Common myeloid progenitor, CD34-positive (primary cell): ENCODE measurements around the gene MYBPH.

ENCODE experiments used
- CTCF ChIA-PET: fragments of 350-600 bp; sonication (Branson Sonifier 250); formaldehyde crosslinking; loops from one replicate; lab custom pipeline; 2021; ENCODE audit warnings: antibody characterized with exemption; lab: Charles Lee
- POLR2A ChIA-PET: fragments of 350-600 bp; sonication (Branson Sonifier 250); formaldehyde crosslinking; loops from one replicate; lab custom pipeline; 2021; ENCODE audit warnings: antibody characterized with exemption; lab: Charles Lee
- DNase-seq, 3 donors: peaks; one replicate each; pipeline versions ENCODE4 v3.0.0 to v3.0.0-alpha.2; 2013
- H3K27ac ChIP-seq, 2 experiments: 1 replicate in 1 of 2; 2 replicates in 1 of 2; pipeline ENCODE4 v1.7.0; 2013; ENCODE audit warnings: inconsistent platforms in 2 of 2, low read length in 2 of 2, mild to moderate bottlenecking in 2 of 2, low read depth in 1 of 2, moderate library complexity in 1 of 2; ENCODE audit not compliant: severe bottlenecking in 2 of 2, insufficient read depth in 1 of 2, poor library complexity in 1 of 2
- H3K27me3 ChIP-seq, 5 experiments: replicated peaks in 2 of 5; 1 replicate in 3 of 5; 2 replicates in 2 of 5; pipeline versions ENCODE4 v1.6.1 to v1.7.0; 2013; ENCODE audit warnings: low read length in 4 of 5, mild to moderate bottlenecking in 2 of 5, moderate library complexity in 2 of 5, inconsistent platforms in 1 of 5; ENCODE audit not compliant: insufficient read depth in 5 of 5, control insufficient read depth in 4 of 5
- H3K36me3 ChIP-seq, 4 experiments: 1 replicate in 2 of 4; 2 replicates in 2 of 4; pipeline versions ENCODE4 v1.6.1 to v1.7.0; 2013; ENCODE audit warnings: low read length in 3 of 4, control low read depth in 1 of 4, mild to moderate bottlenecking in 1 of 4; ENCODE audit not compliant: control insufficient read depth in 4 of 4, insufficient read depth in 4 of 4
- H3K4me1 ChIP-seq, 4 experiments: 1 replicate in 3 of 4; 2 replicates in 1 of 4; pipeline versions ENCODE4 v1.6.1 to v1.7.1; 2013; ENCODE audit warnings: low read length in 3 of 4, mild to moderate bottlenecking in 3 of 4, control low read depth in 1 of 4, inconsistent platforms in 1 of 4, moderate library complexity in 1 of 4; ENCODE audit not compliant: control insufficient read depth in 4 of 4, insufficient read depth in 4 of 4; ENCODE audit errors: control extremely low read depth in 1 of 4
- H3K4me3 ChIP-seq, 7 experiments: 1 replicate in 4 of 7; 2 replicates in 3 of 7; pipeline versions ENCODE4 v1.5.1 to v1.7.0; 2013; ENCODE audit warnings: mild to moderate bottlenecking in 7 of 7, low read length in 6 of 7, moderate library complexity in 6 of 7, inconsistent platforms in 2 of 7, low read depth in 2 of 7, control low read depth in 1 of 7; ENCODE audit not compliant: insufficient read depth in 4 of 7, control insufficient read depth in 1 of 7; ENCODE audit errors: extremely low read depth in 1 of 7
- H3K9me3 ChIP-seq, 5 experiments: 1 replicate in 4 of 5; 2 replicates in 1 of 5; pipeline versions ENCODE4 v1.6.1 to v1.7.1; 2013; ENCODE audit warnings: low read length in 4 of 5, mild to moderate bottlenecking in 2 of 5, inconsistent platforms in 1 of 5, low read depth in 1 of 5, moderate library complexity in 1 of 5; ENCODE audit not compliant: control insufficient read depth in 4 of 5, insufficient read depth in 2 of 5; ENCODE audit errors: control extremely low read depth in 1 of 5
- WGBS: methylation state at CpG from one replicate; pipeline ENCODE4 v1.1.5; 2013; ENCODE audit not compliant: insufficient coverage; 5-methylcytosine and 5-hydroxymethylcytosine counted together

The MYBPH gene

GRCh38 chr1:203136409-203137042 lies 39.1 kb downstream of the MYBPH start:
- POLR2A ChIA-PET, result interaction anchor here (1.1 kb wide), 1 partner anchor 15 kb away, joined by 3 read pairs; no protein-coding TSS in a partner anchor

GRCh38 chr1:203135636-203136305 lies 39.9 kb downstream of the MYBPH start:
- DNase-seq, result peak; percentile 55 to 90 (median 85)
- Histone ChIP-seq H3K9me3 (no peaks in the 10 kb centered on the region), H3K36me3 (no peaks in the 10 kb centered on the region), H3K4me3 (no peak overlapping the region), H3K27me3 (peaks cover 0 to 16% (median 4%) of the 10 kb centered on the region in 5 experiments), H3K27ac (no peak overlapping the region), H3K4me1 (peaks cover 4 to 15% (median 10%) of the 10 kb centered on the region in 4 experiments)
- POLR2A ChIA-PET, result interaction anchor here (1.1 kb wide), 1 partner anchor 14 kb away, joined by 3 read pairs; no protein-coding TSS in a partner anchor
- 0% methylated on average over 4 of the region's 8 CpGs for WGBS
- CTCF ChIA-PET, result interaction anchor here (2.3 to 25.2 kb wide), 3 partner anchors 13 to 31 kb away, joined by 7 to 313 read pairs (median 57); partner anchors contain the start of gene MYBPH

More at GRCh38 chr1:203136409-203137042, 39.1 kb downstream of the MYBPH start:
- Histone ChIP-seq H3K27ac (no peak overlapping the region), H3K4me3 (no peak overlapping the region), H3K9me3 (no peaks in the 10 kb centered on the region), H3K4me1 (peaks cover 4 to 15% (median 10%) of the 10 kb centered on the region in 4 experiments), H3K27me3 (peaks cover 0 to 12% (median 7%) of the 10 kb centered on the region in 5 experiments), H3K36me3 (no peaks in the 10 kb centered on the region)
- CTCF ChIA-PET, result interaction anchor here (2.3 to 25.2 kb wide), 3 partner anchors 12 to 30 kb away, joined by 7 to 313 read pairs (median 57); partner anchors contain the start of gene MYBPH
- WGBS, result no CpG with 5 or more reads among the region's 1 CpG
- peak in 2 of 3 donors; percentile 14 to 28 for DNase-seq

- WGBS, result 74% methylated on average over 8 of the region's 12 CpGs
- CTCF ChIA-PET, result interaction anchor here (0.6 to 25.2 kb wide), 8 partner anchors 9 to 1419 kb away, joined by 3 to 313 read pairs (median 13); partner anchors contain the start of gene MYBPH
- Histone ChIP-seq H3K27ac (no peak overlapping the region), H3K4me3 (no peak overlapping the region), H3K36me3 (no peaks in the 10 kb centered on the region), H3K9me3 (no peaks in the 10 kb centered on the region), H3K4me1 (peaks cover 4 to 15% (median 10%) of the 10 kb centered on the region in 4 experiments), H3K27me3 (peaks cover 0 to 25% (median 17%) of the 10 kb centered on the region in 5 experiments)
- peak in 1 of 3 donors; percentile 18 for DNase-seq
- POLR2A ChIA-PET, result no interaction called here
Observed at GRCh38 chr1:203133970-203134725, 41.5 kb downstream of the MYBPH start.

GRCh38 chr1:203131548-203132200 lies 44.0 kb downstream of the MYBPH start:
- Histone ChIP-seq H3K4me1 (peaks cover 4 to 27% (median 20%) of the 10 kb centered on the region in 4 experiments), H3K27ac (no peak overlapping the region), H3K4me3 (no peak overlapping the region), H3K9me3 (no peaks in the 10 kb centered on the region), H3K27me3 (peaks cover 0 to 48% (median 29%) of the 10 kb centered on the region in 5 experiments), H3K36me3 (no peaks in the 10 kb centered on the region)
- POLR2A ChIA-PET, result no interaction called here
- 95% methylated on average over 9 of the region's 9 CpGs for WGBS
- no peak for DNase-seq
- CTCF ChIA-PET, result interaction anchor here (1.2 to 25.2 kb wide), 7 partner anchors 14 to 138 kb away, joined by 3 to 313 read pairs (median 15); partner anchors contain the start of gene MYBPH

GRCh38 chr1:203130358-203130985 lies 45.2 kb downstream of the MYBPH start:
- ChIA-PET CTCF (interaction anchor here (0.7 to 25.2 kb wide), 6 partner anchors 9 to 139 kb away, joined by 3 to 313 read pairs (median 30); partner anchors contain the start of gene MYBPH), POLR2A (interaction anchor here (1.0 kb wide), 1 partner anchor 8 kb away, joined by 3 read pairs; no protein-coding TSS in a partner anchor)
- H3K36me3 ChIP-seq, result no peaks in the 10 kb centered on the region
- no peak overlapping the region for H3K4me3 ChIP-seq
- 100% methylated on average over 3 of the region's 3 CpGs for whole genome bisulfite sequencing
- DNase-seq, result no peak
- peaks cover 0 to 19% (median 10%) of the 10 kb centered on the region in 4 experiments for H3K4me1 ChIP-seq
- no peaks in the 10 kb centered on the region for H3K9me3 ChIP-seq
- H3K27me3 ChIP-seq, result peaks cover under 1 to 58% (median 36%) of the 10 kb centered on the region in 5 experiments
- no peak overlapping the region for H3K27ac ChIP-seq
